K562 (cell line): ENCODE results near the gene CTAG1B. TPM values are rescaled to one million over a fixed set of nuclear protein-coding genes. Genes with fewer than 3 reads are reported as not detected.

Experiments used
- ATAC-seq: fragments of 200-7000 bp; cut with Tn5 transposase; 3 replicates; pipeline ENCODE4 v1.9.1; 2020; ENCODE audit warnings: moderate library complexity
- BruUV-seq: library from RNA; stranded (reverse); fragments of 400-500 nt; replicated peaks from 2 replicates; lab custom pipeline; 2021; lab: Mats Ljungman, UMichigan
- CTCF ChIA-PET: fragments of 300-600 bp; formaldehyde crosslinking; extraction: SDS; loops from one replicate; lab custom pipeline; 2021; ENCODE audit warnings: low intra/inter-chr PET ratio; lab: Yijun Ruan, JAX
- POLR2A ChIA-PET: fragments of 300-600, 350-650 bp; sonication (Branson Sonifier 250); formaldehyde crosslinking; extraction: SDS; loops from one replicate; lab custom pipeline; 2021; ENCODE audit warnings: antibody characterized with exemption, inconsistent platforms; lab: Yijun Ruan, JAX
- DNase-seq, 4 experiments: peaks; one replicate each; pipeline versions ENCODE4 v3.0.0 to v3.0.0-alpha.2; 2011 to 2018; ENCODE audit warnings: low spot score in 3 of 4, mixed read lengths in 3 of 4; ENCODE audit errors: extremely low read depth in 1 of 4
- FAIRE-seq: peaks from 2 replicates; lab custom pipeline; 2011; peaks lifted over from hg19 to GRCh38; lab: Jason Lieb, UNC
- H2AFZ ChIP-seq: 2 replicates; pipeline ENCODE4 v1.6.0; 2011; ENCODE audit warnings: low read depth, low read length, control low read depth, inconsistent platforms
- H3K27ac ChIP-seq: fragments of 200-600 bp; 3 replicates; pipeline ENCODE4 v1.8.0; 2011; ENCODE audit warnings: low read depth, mild to moderate bottlenecking, control low read depth, inconsistent platforms, low read length, moderate library complexity, mixed read lengths; ENCODE audit errors: extremely low read depth
- H3K27me3 ChIP-seq, 2 experiments: fragments of 300-600 bp in 1 of 2; 2 replicates in 1 of 2; 3 replicates in 1 of 2; pipeline versions ENCODE4 v1.6.0 to v1.8.0; 2011; ENCODE audit warnings: inconsistent platforms in 2 of 2, low read length in 2 of 2, mild to moderate bottlenecking in 1 of 2, mixed read lengths in 1 of 2, moderate library complexity in 1 of 2; ENCODE audit not compliant: control insufficient read depth in 2 of 2, insufficient read depth in 2 of 2
- H3K36me3 ChIP-seq: fragments of 300-600 bp; 3 replicates; pipeline ENCODE4 v1.8.0; 2011; ENCODE audit warnings: mild to moderate bottlenecking, low read length, inconsistent platforms; ENCODE audit not compliant: control insufficient read depth, insufficient read depth
- H3K4me1 ChIP-seq, 2 experiments: fragments of 200-600 bp in 1 of 2; replicated peaks in 1 of 2; 2 replicates in 1 of 2; 3 replicates in 1 of 2; pipeline versions ENCODE4 v1.5.1 to v1.8.0; 2011; ENCODE audit warnings: inconsistent platforms in 2 of 2, low read length in 2 of 2, mild to moderate bottlenecking in 1 of 2, mixed read lengths in 1 of 2, moderate library complexity in 1 of 2; ENCODE audit not compliant: control insufficient read depth in 2 of 2, insufficient read depth in 2 of 2
- H3K4me2 ChIP-seq: 2 replicates; pipeline ENCODE4 v1.6.1; 2011; ENCODE audit warnings: low read length, control low read depth, inconsistent platforms, mixed read lengths; ENCODE audit not compliant: insufficient read depth
- H3K4me3 ChIP-seq: fragments of 200-600 bp; sonication (generic), shearing (Covaris generic); 2 replicates; pipeline ENCODE4 v1.5.1; 2016; ENCODE audit warnings: control low read depth, inconsistent platforms
- H3K79me2 ChIP-seq: fragments of 200-600 bp; 3 replicates; pipeline ENCODE4 v1.8.0; 2011; ENCODE audit warnings: low read length, inconsistent platforms; ENCODE audit not compliant: control insufficient read depth, insufficient read depth
- H3K9ac ChIP-seq, 2 experiments: 2 replicates each; pipeline versions ENCODE4 v1.6.0 to v1.6.1; 2011; ENCODE audit warnings: low read depth in 2 of 2, low read length in 2 of 2, control low read depth in 1 of 2, inconsistent platforms in 1 of 2, mild to moderate bottlenecking in 1 of 2, mixed read lengths in 1 of 2; ENCODE audit not compliant: insufficient read depth in 1 of 2
- H3K9me1 ChIP-seq: one replicate; pipeline ENCODE4 v1.6.0; 2011; ENCODE audit warnings: inconsistent platforms, mild to moderate bottlenecking, low read length, moderate library complexity; ENCODE audit not compliant: control insufficient read depth, insufficient read depth
- H3K9me3 ChIP-seq: replicated peaks from 2 replicates; pipeline ENCODE4 v1.5.1; 2011; ENCODE audit warnings: low read depth, low read length, inconsistent platforms; ENCODE audit not compliant: control insufficient read depth, insufficient read depth
- H4K20me1 ChIP-seq: replicated peaks from 2 replicates; pipeline ENCODE4 v1.6.1; 2011; ENCODE audit warnings: low read length, inconsistent platforms, mixed read lengths; ENCODE audit not compliant: control insufficient read depth, insufficient read depth
- C11orf30 ChIP-seq: fragments of 450-650 bp; IDR thresholded peaks from 2 replicates; pipeline ENCODE4 v1.6.1; 2016; ENCODE audit warnings: low read depth, mild to moderate bottlenecking
- CEBPB ChIP-seq: fragments of 450-650 bp; IDR thresholded peaks from 2 replicates; pipeline ENCODE4 v1.6.1; 2016; ENCODE audit warnings: missing genetic modification characterization, missing compliant biosample characterization
- HEY1 ChIP-seq: fragments of 250-450 bp; sonication (Bioruptor Pico); IDR thresholded peaks from 2 replicates; pipeline ENCODE4 v1.5.0; 2020; ENCODE audit warnings: mild to moderate bottlenecking, moderate library complexity, borderline replicate concordance
- MYC ChIP-seq, 2 experiments: fragments of 250-450 bp in 1 of 2; sonication (Bioruptor Pico) in 1 of 2; IDR thresholded peaks; 2 replicates each; pipeline versions ENCODE4 v1.5.1 to v1.6.1; 2012 to 2021; ENCODE audit warnings: low read depth in 2 of 2, borderline replicate concordance in 1 of 2, improper control_type of control experiment in 1 of 2, low read length in 1 of 2, mild to moderate bottlenecking in 1 of 2, moderate library complexity in 1 of 2
- NFE2L1 ChIP-seq: fragments of 450-650 bp; IDR thresholded peaks from 2 replicates; pipeline ENCODE4 v1.6.1; 2016; ENCODE audit warnings: missing genetic modification characterization, low read depth, mild to moderate bottlenecking, missing compliant biosample characterization, moderate library complexity, borderline replicate concordance
- TEAD2 ChIP-seq: fragments of 450-650 bp; IDR thresholded peaks from 2 replicates; pipeline ENCODE4 v1.6.1; 2016; ENCODE audit warnings: missing genetic modification characterization, control low read depth, missing compliant biosample characterization
- XRCC4 ChIP-seq: IDR thresholded peaks from one replicate; pipeline ENCODE4 v1.6.1; 2011; ENCODE audit not compliant: insufficient read depth, insufficient read length; ENCODE audit errors: extremely low read depth
- ZEB2 ChIP-seq: fragments of 450-650 bp; IDR thresholded peaks from 2 replicates; pipeline ENCODE4 v1.6.1; 2016
- WGBS: fragments of 100-300 bp; shearing (Covaris generic); methylation state at CpG from one replicate; pipeline ENCODE4 v1.1.6; 2016; ENCODE audit warnings: low coverage, mixed read lengths; ENCODE audit not compliant: insufficient coverage; ENCODE audit errors: missing lambda C conversion rate; 5-methylcytosine and 5-hydroxymethylcytosine counted together
- in situ Hi-C: fragments of 300-500 bp; cut with MboI; formaldehyde crosslinking; loops from 4 replicates; pipeline ENCODE4 v1.15.0; 2018; ENCODE audit warnings: inconsistent platforms, mixed read lengths
- intact Hi-C: fragments of 100-400 bp; cut with micrococcal nuclease; formaldehyde crosslinking; loops from 2 replicates; pipeline ENCODE4 v1.14.2; 2022
- polyA plus RNA-seq, 8 experiments: library from polyadenylated mRNA; depleted of rRNA in 4 of 8; stranded (reverse) in 5 of 8; unstranded in 3 of 8; fragments of >200 nt; fragmentation: Nextera tagmentation in 2 of 8; fragmentation: Illumina TruSeq in 1 of 8; extraction: Ambion mirVana in 2 of 8; extraction: Trizol in 1 of 8; gene quantifications; 2 replicates each; pipeline versions ENCODE4 v1.2.1 to v1.2.3, GENCODE V29; 2011 to 2014; ENCODE audit warnings: inconsistent platforms in 1 of 8, missing spikeins in 1 of 8
- total RNA-seq, 7 experiments: library from RNA; depleted of rRNA in 6 of 7; stranded (reverse); fragments of >200 nt in 6 of 7; fragmentation: Illumina TruSeq in 2 of 7; extraction: Trizol in 2 of 7; gene quantifications; 2 replicates each; pipeline versions ENCODE4 v1.2.1 to v1.2.3, GENCODE V29; 2011 to 2021; ENCODE audit warnings: low replicate concordance in 1 of 7
- TF ChIP-seq, protein P1 (sequence below): fragments of 250-450 bp; sonication (Bioruptor Pico); IDR thresholded peaks from 2 replicates; pipeline ENCODE4 v1.5.0; 2021; ENCODE audit warnings: mild to moderate bottlenecking, moderate library complexity
- TF ChIP-seq, protein P2 (sequence below), 2 experiments: IDR thresholded peaks; 2 replicates each; pipeline ENCODE4 v1.6.1; 2011; ENCODE audit warnings: borderline replicate concordance in 1 of 2, control low read depth in 1 of 2, low read depth in 1 of 2, low read length in 1 of 2, mild to moderate bottlenecking in 1 of 2, mixed read lengths in 1 of 2, moderate library complexity in 1 of 2; ENCODE audit not compliant: insufficient read depth in 1 of 2, insufficient read length in 1 of 2, poor library complexity in 1 of 2, severe bottlenecking in 1 of 2; ENCODE audit errors: extremely low read depth in 1 of 2
- TF ChIP-seq, protein P3 (sequence below), 3 experiments: fragments of 200-800 bp in 1 of 3; sonication (Bioruptor generic) in 1 of 3; sonication (generic) in 1 of 3; formaldehyde crosslinking in 1 of 3; IDR thresholded peaks; 2 replicates each; pipeline versions ENCODE4 v1.6.1 to v1.8.0; 2016 to 2022; ENCODE audit warnings: mild to moderate bottlenecking in 2 of 3, missing compliant biosample characterization in 2 of 3, missing genetic modification characterization in 2 of 3, missing genetic modification reagents in 1 of 3
- TF ChIP-seq, protein P4 (sequence below): fragments of 450-650 bp; formaldehyde crosslinking; conservative IDR thresholded peaks from 2 replicates; pipeline ENCODE4 v1.4.0; 2022; ENCODE audit warnings: mild to moderate bottlenecking, missing genetic modification characterization

Gene CTAG1B
- total and polyA plus RNA-seq, 9 of the 15 experiments (the other 6 are each of a cell fraction or from before 2014, with no cell fraction given) = not detected

DNA sequence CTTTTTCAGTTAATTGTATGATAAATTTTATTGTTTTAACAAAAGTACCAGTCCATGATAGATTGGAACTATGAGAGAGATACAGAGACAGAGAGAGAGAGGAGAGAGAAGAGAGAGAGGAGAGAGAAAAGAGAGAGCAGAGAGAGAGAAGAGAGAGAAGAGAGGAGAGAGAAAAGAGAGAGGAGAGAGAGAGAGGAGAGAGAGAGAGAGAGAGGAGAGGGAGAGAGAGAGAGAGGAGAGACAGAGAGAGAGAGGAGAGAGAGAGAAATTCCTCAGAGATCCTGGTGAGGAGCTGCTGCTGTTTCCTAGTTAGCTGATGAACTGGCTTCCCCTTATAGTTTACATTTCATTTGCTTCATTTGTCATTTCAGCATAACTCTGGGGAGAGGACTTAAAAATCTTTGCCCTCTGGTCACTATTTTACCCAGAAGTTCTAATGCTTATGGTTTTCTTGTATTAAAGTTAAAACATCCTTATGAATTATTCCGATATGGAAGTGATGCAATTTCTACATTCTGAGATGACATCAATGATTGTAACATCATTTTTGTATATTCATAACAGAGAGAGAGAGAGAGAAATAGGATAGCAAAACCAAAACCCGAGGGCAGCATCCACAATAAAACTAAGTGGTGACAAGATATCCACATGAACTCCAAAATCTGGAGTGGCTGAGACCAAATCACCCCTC is 23.4 kb downstream of the CTAG1B start:
- TF ChIP-seq XRCC4 (no peak), C11orf30 (no peak), ZEB2 (no peak), CEBPB (tag) (no peak), MYC (IDR thresholded peaks at IDR 0.05; ENCODE audit: low read depth, low read length) (no peak), MYC (CRISPR knock-in tag; IDR thresholded peaks at IDR 0.05; ENCODE audit: borderline replicate concordance, low read depth) (no peak), HEY1 (CRISPR knock-in tag) (no peak), NFE2L1 (tag) (no peak), TEAD2 (tag) (no peak)
- TF ChIP-seq, protein P1, sequence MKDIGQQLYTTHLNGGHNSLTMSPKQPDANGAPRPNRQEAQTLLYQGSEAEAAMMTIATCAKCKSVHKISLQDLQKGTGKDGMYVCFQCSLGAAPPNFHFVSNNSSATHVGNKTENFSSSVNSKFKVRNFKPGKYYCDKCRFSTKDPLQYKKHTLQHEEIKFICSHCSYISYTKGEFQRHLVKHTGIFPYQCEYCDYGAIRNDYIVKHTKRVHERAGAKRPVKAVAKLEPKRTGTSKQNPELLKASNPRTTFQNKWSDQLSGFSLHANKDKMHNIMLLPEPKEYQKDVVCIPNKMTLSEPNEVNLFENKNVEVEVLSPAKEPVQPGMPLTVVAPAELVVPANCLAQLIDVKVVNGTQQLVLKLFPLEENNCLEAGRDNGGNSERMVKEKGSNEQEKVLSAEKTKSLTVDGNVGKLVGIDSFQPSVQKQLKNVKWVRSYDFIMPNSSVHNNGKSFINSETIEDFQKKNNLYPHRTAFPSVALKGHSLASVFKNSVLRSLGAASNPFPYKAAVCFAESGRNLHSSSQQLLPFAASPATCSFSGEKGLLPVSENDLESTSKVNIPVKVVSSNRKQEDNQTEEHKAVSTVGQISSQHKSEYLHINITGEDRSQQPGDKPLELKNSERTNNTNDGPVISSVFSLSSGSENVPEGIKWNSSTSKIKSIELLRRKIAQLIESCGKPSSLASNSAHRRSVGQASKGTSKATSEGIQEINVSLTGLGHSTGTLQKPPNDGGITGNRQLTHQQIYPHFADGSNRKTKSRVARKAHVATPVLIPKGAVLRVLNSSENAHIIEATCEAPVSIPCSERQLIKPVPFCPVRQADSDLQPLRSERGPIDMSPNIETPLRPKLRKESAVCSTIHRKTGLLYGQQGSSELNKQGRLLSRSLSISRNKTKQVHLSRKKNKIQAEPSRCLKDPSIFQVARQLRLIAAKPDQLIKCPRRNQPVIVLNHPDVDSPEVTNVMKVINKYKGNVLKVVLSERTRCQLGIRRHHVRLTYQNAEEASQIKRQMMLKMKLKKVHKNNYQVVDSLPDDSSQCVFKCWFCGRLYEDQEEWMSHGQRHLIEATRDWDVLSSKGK (CRISPR knock-in tag) = no peak
- TF ChIP-seq, protein P2, sequence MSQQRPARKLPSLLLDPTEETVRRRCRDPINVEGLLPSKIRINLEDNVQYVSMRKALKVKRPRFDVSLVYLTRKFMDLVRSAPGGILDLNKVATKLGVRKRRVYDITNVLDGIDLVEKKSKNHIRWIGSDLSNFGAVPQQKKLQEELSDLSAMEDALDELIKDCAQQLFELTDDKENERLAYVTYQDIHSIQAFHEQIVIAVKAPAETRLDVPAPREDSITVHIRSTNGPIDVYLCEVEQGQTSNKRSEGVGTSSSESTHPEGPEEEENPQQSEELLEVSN (IDR thresholded peaks at IDR 0.05; ENCODE audit: borderline replicate concordance in 1 of 2, extremely low read depth in 1 of 2, insufficient read depth in 1 of 2, insufficient read length in 1 of 2, low read depth in 1 of 2, low read length in 1 of 2, poor library complexity in 1 of 2, severe bottlenecking in 1 of 2) = no peak
- TF ChIP-seq, protein P3, sequence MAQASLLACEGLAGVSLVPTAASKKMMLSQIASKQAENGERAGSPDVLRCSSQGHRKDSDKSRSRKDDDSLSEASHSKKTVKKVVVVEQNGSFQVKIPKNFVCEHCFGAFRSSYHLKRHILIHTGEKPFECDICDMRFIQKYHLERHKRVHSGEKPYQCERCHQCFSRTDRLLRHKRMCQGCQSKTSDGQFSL (CRISPR knock-in tag; IDR thresholded peaks at IDR 0.05) = no peak
- TF ChIP-seq, protein P3 (tag; IDR thresholded peaks at IDR 0.05) = no peak
- TF ChIP-seq, protein P4, sequence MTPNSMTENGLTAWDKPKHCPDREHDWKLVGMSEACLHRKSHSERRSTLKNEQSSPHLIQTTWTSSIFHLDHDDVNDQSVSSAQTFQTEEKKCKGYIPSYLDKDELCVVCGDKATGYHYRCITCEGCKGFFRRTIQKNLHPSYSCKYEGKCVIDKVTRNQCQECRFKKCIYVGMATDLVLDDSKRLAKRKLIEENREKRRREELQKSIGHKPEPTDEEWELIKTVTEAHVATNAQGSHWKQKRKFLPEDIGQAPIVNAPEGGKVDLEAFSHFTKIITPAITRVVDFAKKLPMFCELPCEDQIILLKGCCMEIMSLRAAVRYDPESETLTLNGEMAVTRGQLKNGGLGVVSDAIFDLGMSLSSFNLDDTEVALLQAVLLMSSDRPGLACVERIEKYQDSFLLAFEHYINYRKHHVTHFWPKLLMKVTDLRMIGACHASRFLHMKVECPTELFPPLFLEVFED = no peak
- Histone ChIP-seq H3K4me2 (no peak overlapping the region), H3K4me1 (peaks cover 0 to 9% of the 10 kb centered on the region in 2 experiments; a peak in 2 of 5 replicates), H3K9ac (no peak overlapping the region), H3K79me2 (no peaks in the 10 kb centered on the region), H2AFZ (no peak overlapping the region), H3K36me3 (no peaks in the 10 kb centered on the region), H3K27me3 (peaks cover 0 to 28% of the 10 kb centered on the region in 2 experiments; a peak in 2 of 5 replicates), H3K9me1 (no peaks in the 10 kb centered on the region), H4K20me1 (no peaks in the 10 kb centered on the region), H3K9me3 (no peaks in the 10 kb centered on the region; the same call in 1 of the 2 replicates), H3K27ac (no peak overlapping the region), H3K4me3 (no peak overlapping the region)
- ChIA-PET POLR2A (no interaction called here), CTCF (no interaction called here)
- intact Hi-C loops (no loop called here), in situ Hi-C loops (loop anchor here (25.0 kb wide), 1 partner anchor 142 kb away; no protein-coding TSS in a partner anchor)
- ATAC-seq (no peak), DNase-seq (no peak), FAIRE-seq (no peak)
- BruUV-seq = no TSS peak
- 0% methylated on average over 2 of the region's 2 CpGs for WGBS
